COLO668 (cell line): Measurements from ENCODE around the gene CSNK1G2.
A peak's percentile ranks its signal among the peaks of the same experiment; 100 is the strongest.
"Not testable (repeated sequence)": the region's sequence is repeated elsewhere in the genome, so short reads cannot be mapped to it uniquely, and the experiment has no call there.

ENCODE experiments used
- DNase-seq: peaks from one replicate; lab custom pipeline; 2025; ENCODE audit not compliant: unreplicated experiment; lab: John Stamatoyannopoulos, UW

Gene CSNK1G2

GRCh38 chr19:1986357-1987162 lies 45.6 kb downstream of the CSNK1G2 start:
- no peak for DNase-seq

- no peak for DNase-seq
These were observed 46.5 kb downstream of the CSNK1G2 start for GRCh38 chr19:1987197-1988187.

GRCh38 chr19:1988464-1988863 lies 47.5 kb downstream of the CSNK1G2 start:
- not testable (repeated sequence) for DNase-seq

GRCh38 chr19:1989513-1990229 lies 48.7 kb downstream of the CSNK1G2 start:
- no peak for DNase-seq

- DNase-seq: no peak
These were observed 49.5 kb downstream of the CSNK1G2 start for GRCh38 chr19:1990230-1991017.

GRCh38 chr19:1991018-1991913 lies 50.3 kb downstream of the CSNK1G2 start:
- DNase-seq: no peak

GRCh38 chr19:1992759-1993260 lies 51.8 kb downstream of the CSNK1G2 start:
- DNase-seq: peak; percentile 21

- DNase-seq: no peak
These were observed 56.6 kb downstream of the CSNK1G2 start for GRCh38 chr19:1997353-1998233.

GRCh38 chr19:1998712-1999708 lies 58.0 kb downstream of the CSNK1G2 start:
- DNase-seq: no peak

- no peak for DNase-seq
These were observed 59.0 kb downstream of the CSNK1G2 start for GRCh38 chr19:1999856-2000515.

- no peak for DNase-seq
These were observed 62.9 kb downstream of the CSNK1G2 start for GRCh38 chr19:2003874-2004273.

GRCh38 chr19:2010135-2010668 lies 69.2 kb downstream of the CSNK1G2 start:
- DNase-seq: no peak

- DNase-seq: no peak
These were observed 70.2 kb downstream of the CSNK1G2 start for GRCh38 chr19:2011169-2011568.

GRCh38 chr19:2012941-2013682 lies 72.1 kb downstream of the CSNK1G2 start:
- DNase-seq: no peak

- DNase-seq: no peak
These were observed 72.7 kb downstream of the CSNK1G2 start for GRCh38 chr19:2013683-2013961.

GRCh38 chr19:2014131-2014571 lies 73.2 kb downstream of the CSNK1G2 start:
- DNase-seq: no peak
